AG04449 (cell line): Measurements from ENCODE around the gene DDX11.
"Not testable (repeated sequence)": the region's sequence is repeated elsewhere in the genome, so short reads cannot be mapped to it uniquely, and the experiment has no call there.

ENCODE experiments used
- CTCF ChIA-PET: fragments of 350-600 bp; formaldehyde crosslinking; extraction: SDS; loops from one replicate; lab custom pipeline; 2021; ENCODE audit warnings: antibody characterized with exemption; lab: Yijun Ruan, JAX
- POLR2A ChIA-PET: fragments of 400-600, 350-600 bp; formaldehyde crosslinking; extraction: SDS; loops from one replicate; lab custom pipeline; 2020; ENCODE audit warnings: antibody characterized with exemption, inconsistent platforms; lab: Yijun Ruan, JAX
- DNase-seq: peaks from one replicate; pipeline ENCODE4 v3.0.0-alpha.2; 2010; ENCODE audit warnings: low read depth, low spot score
- H3K4me3 ChIP-seq: 2 replicates; pipeline ENCODE4 v1.5.1; 2011; ENCODE audit warnings: low read depth, mild to moderate bottlenecking, control low read depth, low read length

Gene DDX11

GRCh38 chr12:31095080-31095860 is 21.6 kb downstream of the DDX11 start:
- POLR2A ChIA-PET, DNase-seq, H3K4me3 ChIP-seq, CTCF ChIA-PET: not testable (repeated sequence)

DNA sequence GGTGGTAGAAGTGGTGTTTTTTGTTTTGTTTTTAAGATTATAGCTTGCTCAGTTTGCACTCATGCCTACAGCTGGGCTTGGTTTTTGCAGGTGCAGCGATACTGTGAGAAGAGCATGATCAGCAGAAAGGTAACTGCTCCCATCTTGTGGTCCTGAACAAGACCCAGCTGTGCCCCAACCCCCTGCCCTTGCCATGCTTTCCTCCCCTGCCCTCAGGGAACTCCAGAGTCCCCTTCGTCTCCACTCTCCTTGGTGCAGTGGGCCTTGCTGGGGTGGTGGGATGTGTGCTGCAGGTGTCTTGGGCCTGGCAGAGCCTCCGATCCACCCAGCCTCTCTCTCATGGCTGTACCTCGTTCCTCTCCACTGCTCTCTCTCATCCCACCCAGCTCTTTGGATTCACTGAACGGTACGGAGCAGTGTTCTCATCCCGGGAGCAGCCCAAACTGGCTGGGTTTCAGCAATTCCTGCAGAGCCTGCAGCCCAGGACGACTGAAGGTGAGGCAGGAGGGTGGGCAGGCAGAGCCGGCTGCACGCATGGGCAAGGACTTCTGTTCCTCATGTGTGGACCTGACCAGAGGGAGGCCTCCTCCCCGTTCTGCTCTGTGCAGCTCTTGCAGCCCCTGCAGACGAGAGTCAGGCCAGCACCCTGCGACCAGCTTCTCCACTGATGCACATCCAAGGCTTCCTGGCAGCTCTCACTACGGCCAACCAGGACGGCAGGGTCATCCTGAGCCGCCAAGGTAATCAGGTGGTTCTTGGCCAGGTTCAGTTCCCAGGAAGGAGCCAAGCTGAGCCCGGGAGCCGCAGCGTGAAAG is 22.8 kb downstream of the DDX11 start:
- H3K4me3 ChIP-seq, CTCF ChIA-PET, DNase-seq, POLR2A ChIA-PET: not testable (repeated sequence)

GRCh38 chr12:31097819-31098218 is 24.2 kb downstream of the DDX11 start:
- POLR2A ChIA-PET, CTCF ChIA-PET, DNase-seq, H3K4me3 ChIP-seq: not testable (repeated sequence)

DNA sequence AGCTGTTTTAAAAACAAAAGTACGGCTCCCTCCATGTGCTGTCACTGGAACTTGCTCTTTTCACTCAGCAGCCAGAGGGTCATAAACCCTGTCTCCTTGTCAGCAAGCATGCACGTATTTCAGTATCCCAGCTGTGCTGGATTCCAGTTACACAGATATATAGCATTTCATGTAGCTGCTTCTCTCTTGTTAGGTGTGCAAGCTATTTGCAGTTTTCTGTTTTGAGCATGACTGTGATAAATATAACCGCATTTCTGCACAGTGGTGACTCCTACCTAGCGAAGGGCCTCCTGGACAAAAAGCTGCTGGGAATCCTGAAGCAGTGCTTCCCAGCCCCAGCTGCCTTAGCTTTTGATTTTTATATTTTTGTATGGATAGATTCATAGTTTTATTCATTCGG is 24.7 kb downstream of the DDX11 start:
- H3K4me3 ChIP-seq, DNase-seq, POLR2A ChIA-PET, CTCF ChIA-PET: not testable (repeated sequence)

DNA sequence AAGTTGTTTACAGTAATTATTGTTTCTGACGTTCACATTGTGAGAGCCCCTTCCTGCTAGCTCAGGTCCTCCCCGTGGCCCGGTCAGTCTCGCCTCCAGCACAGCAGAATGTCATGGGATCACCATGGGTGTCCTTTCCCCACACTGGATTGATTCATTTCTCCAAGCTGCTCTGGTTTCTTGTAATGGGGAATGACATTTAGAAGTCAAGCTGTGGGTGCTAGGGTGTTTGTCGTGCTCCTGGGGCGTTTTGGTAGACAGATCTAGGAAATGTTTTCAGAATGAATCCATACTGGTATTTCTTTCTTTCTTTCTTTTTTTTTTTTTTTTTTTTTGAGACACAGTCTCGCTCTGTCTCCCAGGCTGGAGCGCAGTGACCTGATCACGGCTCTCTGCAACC is 25.1 kb downstream of the DDX11 start:
- POLR2A ChIA-PET, result not testable (repeated sequence)

GRCh38 chr12:31099434-31099833 is 25.8 kb downstream of the DDX11 start:
- H3K4me3 ChIP-seq, DNase-seq, CTCF ChIA-PET, POLR2A ChIA-PET: not testable (repeated sequence)

More for the DNA sequence above, 25.1 kb downstream of the DDX11 start:
- CTCF ChIA-PET, H3K4me3 ChIP-seq, DNase-seq: not testable (repeated sequence)

DNA sequence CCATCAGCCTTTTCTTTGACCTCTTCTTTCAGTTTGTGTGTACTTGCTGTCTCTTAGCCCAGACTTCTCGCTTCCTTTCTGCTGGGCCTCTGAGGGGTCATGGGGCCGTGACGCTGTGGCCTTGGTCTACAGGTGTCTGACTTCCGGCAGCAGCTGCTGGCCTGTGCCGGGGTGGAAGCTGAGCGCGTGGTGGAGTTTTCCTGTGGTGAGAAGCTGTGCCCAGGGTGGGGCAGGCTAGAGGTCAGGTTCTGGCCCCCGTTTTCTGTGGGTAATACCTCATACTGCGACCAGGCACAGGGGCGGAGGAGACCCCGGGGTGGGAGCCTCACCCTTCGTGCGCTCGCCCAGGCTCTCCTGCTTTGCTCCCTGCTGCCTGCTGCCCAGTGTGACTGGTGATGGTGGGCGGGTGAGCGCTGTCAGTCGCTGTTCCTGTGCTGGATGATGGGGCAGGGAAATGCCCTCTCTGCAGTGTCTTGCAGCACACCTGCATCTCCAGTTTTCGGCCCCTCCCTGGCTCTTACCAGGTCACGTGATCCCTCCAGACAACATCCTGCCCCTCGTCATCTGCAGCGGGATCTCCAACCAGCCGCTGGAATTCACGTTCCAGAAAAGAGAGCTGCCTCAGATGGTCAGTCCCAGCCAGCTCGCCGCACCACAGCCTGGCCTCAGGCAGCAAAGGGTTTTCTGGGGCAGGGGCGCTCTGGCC is 27.0 kb downstream of the DDX11 start:
- POLR2A ChIA-PET, CTCF ChIA-PET, DNase-seq, H3K4me3 ChIP-seq: not testable (repeated sequence)

DNA sequence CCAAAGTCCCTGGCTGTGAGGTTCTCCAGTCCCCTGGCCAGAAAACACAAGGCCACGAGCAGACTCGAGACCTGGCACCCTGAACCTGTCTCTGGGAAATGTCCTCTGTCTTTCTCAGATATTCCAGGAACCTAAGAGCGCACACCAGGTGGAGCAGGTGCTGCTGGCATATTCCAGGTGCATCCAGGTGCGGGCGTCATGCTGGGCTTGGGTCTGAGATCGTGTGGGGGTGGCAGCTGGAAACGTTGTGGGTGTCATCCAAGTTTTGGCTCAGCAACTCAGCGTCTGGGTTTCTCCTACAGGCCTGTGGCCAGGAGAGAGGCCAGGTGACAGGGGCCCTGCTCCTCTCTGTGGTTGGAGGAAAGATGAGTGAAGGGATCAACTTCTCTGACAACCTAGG is 28.5 kb downstream of the DDX11 start:
- H3K4me3 ChIP-seq, DNase-seq, POLR2A ChIA-PET, CTCF ChIA-PET: not testable (repeated sequence)

GRCh38 chr12:31102596-31102995 is 28.9 kb downstream of the DDX11 start:
- DNase-seq, H3K4me3 ChIP-seq, CTCF ChIA-PET, POLR2A ChIA-PET: not testable (repeated sequence)

- CTCF ChIA-PET, H3K4me3 ChIP-seq, DNase-seq, POLR2A ChIA-PET: not testable (repeated sequence)
Observed at GRCh38 chr12:31103561-31103975, 29.9 kb downstream of the DDX11 start.

GRCh38 chr12:31104220-31104619 is 30.6 kb downstream of the DDX11 start:
- POLR2A ChIA-PET, H3K4me3 ChIP-seq, CTCF ChIA-PET, DNase-seq: not testable (repeated sequence)

GRCh38 chr12:31104773-31105172 is 31.1 kb downstream of the DDX11 start:
- DNase-seq, POLR2A ChIA-PET, H3K4me3 ChIP-seq, CTCF ChIA-PET: not testable (repeated sequence)
